Smooth muscle cell of the brain vasculature (primary cell): ENCODE results near the gene DLX5.
"Not testable (repeated sequence)": the region's sequence is repeated elsewhere in the genome, so short reads cannot be mapped to it uniquely, and the experiment has no call there.

Experiments used
- DNase-seq: peaks from one replicate; pipeline ENCODE4 v3.0.0-alpha.2; 2012; ENCODE audit warnings: low read depth, low spot score

DLX5 gene

GRCh38 chr7:97024209-97025129 is at the start of gene DLX5:
DLX5 (minus strand) TSS chr7:97024831; CDS start chr7:97024623, 208 bp downstream.
- no peak for DNase-seq

DNA sequence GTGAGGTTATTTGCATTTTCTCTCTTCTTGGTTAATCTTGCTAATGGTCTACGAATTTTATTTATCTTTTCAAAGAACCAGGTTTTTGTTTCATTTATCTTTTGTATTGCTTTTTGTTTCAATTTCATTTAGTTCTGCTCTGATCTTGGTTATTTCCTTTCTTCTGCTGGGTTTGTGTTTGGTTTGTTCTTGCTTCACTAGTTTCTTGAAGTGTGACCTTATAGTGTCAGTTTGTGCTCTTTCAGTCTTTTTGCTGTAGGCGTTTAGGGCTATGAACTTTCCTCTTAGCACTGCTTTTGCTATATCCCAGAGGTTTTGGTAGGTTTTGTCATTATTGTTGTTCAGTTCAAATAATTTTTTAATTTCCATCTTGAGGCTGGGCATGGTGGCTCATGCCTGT is 47.4 kb upstream of the DLX5 start:
- DNase-seq: not testable (repeated sequence)

DNA sequence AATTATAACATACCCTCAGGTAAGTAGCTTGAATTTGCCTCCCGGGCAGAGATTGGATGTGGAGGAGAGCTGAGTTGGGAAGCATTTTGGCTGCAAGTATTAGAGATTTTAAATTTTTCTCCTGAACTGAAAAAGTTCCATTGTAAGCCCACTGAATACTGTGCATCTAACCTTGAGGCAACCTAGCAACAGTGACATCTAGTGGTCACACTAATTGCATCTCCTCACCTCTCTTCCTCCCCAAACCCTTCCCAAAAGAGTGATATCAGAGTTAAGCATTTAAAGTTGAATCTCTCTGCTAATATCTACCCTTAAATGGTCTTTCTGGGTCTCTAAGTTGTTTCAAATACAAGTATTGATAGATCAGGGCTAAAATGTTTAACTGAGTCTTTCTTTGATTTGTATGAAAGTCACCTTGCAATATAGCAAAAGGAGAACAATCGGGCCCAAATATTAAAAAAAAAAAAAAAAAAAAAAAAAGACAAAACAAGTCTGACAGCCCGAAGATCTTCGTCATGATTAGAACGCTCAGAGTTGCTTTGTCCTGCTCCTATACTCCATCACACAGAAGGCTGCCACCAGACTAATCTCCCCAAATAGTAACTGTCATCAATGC is 40.4 kb upstream of the DLX5 start:
- peak; percentile 13 for DNase-seq

DNA sequence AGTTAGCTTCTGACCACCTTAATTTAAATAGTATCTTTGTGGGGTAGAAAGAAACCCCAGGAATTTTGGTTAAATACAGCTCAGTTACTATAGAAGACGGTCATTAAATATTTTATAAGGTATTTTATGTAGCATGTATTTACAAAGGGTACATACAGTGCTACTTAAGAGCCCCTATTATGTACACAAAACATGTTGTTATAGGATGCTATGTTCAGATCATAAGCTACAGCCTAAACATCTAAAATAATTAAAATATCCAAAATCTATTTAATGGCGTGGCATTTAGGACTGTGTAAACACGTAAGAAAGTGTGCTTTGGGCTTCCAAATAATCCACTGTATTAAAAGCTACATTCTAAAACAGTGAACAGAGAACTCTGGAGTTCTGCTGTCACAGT is 39.4 kb upstream of the DLX5 start:
- DNase-seq: no peak

DNA sequence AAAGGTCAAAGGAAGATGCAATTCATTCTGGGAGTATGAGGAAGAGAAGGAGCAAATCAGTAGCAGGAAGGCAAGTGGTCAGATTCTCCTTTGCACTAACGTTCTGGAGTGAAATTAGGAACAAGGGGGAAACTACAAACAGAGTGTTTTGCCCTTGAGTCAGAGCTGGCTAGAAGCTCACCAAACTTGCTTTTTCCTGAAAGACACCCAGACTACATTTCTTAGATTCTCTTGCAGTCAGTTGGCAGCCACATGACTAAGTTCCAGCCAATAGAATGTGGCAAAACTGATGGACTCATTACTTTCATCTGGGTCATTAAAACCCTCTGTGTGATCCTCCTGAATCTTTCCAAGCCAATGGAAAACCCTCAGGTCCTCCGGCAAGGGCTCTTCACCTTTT is 18.6 kb upstream of the DLX5 start:
- DNase-seq: no peak

DNA sequence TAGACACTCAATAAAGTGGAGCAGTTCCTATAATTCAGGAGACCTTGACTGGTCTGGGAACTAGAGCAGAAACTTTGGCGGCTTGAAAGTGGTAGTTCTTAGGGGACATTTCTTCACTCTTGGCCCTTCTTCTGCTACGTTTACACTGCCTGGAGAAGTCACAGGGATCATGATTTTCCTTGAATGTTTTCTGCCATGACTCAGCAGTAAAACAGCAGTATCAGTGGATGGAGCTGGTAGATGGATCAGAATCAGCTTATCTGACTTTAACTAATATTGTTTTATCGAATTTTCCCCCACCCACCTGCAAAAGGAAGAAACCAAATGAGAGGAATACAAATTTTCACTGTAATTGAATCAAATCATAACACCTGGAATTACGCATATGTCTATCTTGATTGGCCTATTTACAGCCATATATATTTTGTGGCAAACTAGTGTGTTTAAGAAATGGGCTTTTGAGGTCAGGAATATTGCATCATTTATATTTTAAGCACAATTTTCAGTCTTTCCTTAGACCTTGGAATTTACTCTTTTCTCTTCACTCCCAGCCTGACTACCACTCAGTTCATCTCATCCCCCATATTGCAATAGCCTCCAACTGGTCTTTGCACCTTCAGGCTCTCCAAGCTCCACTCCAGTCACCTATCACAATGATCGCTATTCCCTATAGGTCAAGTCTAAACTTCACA is 14.9 kb upstream of the DLX5 start:
- DNase-seq: no peak

- not testable (repeated sequence) for DNase-seq
Measured at GRCh38 chr7:97034213-97034852, 9.7 kb upstream of the DLX5 start.

GRCh38 chr7:97027427-97028234 is 3.0 kb upstream of the DLX5 start:
- DNase-seq: peak; percentile 36

- no peak for DNase-seq
Measured at GRCh38 chr7:97026715-97027426, 2.2 kb upstream of the DLX5 start.

- DNase-seq: no peak
Measured at GRCh38 chr7:97025983-97026714, 1.5 kb upstream of the DLX5 start.

GRCh38 chr7:97025130-97025499 is 484 bp upstream of the DLX5 start:
- DNase-seq: no peak

DNA sequence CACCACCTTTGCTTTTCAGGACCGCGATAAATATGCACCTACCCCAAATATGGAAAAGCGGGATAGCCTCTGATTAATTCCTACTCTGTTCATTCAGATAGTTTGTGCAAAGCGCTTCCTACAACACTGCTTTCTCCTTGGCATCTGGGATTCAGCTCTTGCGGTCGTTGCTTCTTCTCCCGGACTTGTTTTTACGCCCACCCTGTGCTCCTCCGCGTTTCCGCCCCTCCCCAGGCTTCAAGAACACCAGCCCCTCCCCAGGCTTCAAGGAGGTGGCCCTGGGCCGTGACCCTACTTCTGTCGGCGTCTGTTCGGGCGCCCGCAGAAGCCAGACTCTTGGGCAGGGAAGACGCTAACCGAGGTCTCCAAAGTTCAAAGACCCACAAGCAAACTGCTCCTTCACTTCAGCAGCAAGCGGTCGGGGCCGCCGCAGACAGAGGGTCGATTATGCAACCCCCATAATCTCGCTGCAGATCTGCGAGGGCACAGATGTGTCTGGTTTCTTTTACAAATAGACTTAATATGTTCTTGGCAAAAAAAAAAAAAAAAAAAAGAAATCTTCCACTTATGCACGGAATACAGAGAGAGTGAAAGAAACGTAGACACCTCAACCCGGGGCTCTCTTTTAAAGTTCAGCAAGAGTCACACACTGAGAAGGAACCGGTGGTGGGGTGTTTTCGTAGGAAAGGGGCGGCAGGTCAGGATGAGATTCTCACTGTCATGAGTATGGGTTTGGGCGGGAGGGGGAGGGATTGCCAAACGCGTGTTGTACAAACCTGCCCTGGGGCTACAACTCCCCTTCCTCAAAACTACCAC is 1.9 kb downstream of the DLX5 start:
- no peak for DNase-seq

DNA sequence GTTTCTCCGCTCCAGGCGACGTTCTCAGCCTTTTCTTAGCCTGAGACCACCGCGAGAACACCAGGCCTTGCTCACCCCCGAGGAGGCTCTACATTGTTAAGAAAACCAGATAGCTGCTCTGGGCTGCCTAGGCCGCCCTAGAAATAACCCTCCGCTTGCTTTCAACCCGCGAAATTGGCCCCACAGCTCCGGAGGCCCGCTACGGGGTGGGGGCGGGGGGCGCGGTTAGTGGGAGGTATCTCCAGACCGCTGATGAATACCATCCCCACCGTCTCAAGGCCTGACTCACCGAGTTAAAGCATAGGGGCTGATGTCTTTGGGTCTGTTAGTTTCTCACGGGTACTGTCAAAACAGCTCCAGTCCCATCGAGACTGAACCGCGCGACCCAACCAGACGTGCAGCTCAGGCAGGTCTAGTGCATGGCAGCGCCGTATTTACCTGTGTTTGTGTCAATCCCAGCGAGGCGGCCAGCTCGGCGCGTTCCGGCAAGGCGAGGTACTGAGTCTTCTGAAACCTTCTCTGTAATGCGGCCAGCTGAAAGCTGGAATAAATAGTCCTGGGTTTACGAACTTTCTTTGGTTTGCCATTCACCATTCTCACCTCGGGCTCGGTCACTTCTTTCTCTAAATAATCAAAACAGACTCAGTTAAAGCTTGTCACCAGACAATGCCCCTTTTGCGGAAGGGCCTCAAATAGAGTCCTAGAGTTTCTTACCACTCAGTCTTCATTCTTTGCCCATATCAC is 2.7 kb downstream of the DLX5 start:
- no peak for DNase-seq

- no peak for DNase-seq
Measured at GRCh38 chr7:97020996-97021746, 3.5 kb downstream of the DLX5 start.

DNA sequence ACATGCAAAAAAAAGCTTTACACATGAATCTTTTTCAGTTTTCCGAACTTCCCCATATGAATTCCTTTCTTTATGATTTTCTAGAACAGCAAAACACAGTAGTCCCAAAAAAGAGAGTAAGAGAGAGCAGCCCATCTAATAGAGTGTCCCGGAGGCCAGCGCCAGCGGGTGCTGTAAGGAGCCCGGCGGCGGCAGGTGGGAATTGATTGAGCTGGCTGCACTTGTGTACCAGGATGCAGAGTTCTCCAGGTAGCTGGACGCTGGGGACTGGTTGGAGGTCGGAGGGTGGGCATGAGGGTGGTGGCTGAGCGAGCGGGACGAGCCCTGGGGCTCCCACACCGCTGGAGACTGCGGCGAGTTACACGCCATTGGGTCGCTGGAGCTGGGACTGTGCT is 4.0 kb downstream of the DLX5 start:
- DNase-seq: no peak

DNA sequence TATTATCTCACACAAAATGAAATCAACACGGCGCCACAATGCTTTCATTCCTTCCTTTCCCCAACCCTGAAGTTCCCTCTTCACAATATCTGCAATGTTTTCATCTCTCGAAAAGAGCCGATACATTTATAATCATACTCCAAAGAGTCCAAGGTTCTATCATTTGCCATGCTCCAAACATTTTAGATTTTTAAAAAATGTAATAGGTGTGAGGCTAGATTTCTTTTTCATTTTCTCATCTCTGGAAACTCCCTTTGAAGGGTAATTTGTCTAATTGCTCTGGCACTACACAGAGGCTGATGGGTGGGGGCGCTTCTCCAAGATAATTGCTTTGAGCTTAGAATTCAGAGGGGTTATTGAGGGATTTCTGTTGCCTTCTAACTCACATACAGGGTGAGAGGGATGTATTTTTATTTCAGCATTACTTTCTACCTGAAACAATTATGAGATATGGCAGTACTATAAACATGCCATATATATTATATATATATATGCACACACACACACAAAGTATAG is 4.9 kb downstream of the DLX5 start:
- DNase-seq: no peak

DNA sequence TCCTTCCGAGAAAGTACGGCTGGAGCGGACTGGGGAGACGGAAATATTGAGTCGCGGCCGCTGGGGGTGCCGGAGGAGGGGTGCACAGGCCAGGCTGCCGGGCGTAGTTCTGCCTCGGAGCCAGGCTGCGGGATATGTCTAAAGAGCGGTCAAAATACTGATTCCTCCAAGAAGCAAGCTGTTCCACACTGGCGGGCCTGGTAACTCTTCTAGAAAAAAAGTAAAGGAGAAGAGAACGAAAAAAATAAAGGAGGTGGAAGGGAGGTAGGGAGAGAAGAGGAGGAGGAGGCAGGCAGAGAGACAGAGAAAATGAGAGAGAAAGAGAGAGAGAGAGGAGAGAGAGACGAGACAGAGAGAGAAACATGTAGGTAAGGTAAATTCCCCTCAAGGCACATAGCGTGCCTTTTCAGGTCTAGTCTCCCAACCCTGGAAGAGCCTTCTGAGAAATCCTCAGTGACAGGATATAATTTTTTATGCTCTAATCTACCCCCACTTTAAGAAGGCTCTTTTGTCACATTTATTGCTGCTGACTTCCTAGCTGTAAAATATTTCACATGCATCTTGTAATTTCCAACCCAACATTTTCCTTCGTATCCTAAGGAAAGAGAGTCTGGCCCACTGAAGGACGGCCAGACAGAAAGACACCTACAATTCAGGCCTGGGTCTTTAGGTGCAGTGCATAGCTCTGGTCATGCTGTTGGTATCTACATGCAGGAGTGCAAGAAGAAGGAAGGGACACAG is 5.7 kb downstream of the DLX5 start:
- no peak for DNase-seq
